Anterior cingulate cortex (tissue), 58 donors: Measurements from ENCODE around the gene GNB1L.

Experiments used
- DNase-seq, 58 donors: peaks; one replicate each; lab custom pipeline; 2025; lab: John Stamatoyannopoulos, UW

The GNB1L gene

DNA sequence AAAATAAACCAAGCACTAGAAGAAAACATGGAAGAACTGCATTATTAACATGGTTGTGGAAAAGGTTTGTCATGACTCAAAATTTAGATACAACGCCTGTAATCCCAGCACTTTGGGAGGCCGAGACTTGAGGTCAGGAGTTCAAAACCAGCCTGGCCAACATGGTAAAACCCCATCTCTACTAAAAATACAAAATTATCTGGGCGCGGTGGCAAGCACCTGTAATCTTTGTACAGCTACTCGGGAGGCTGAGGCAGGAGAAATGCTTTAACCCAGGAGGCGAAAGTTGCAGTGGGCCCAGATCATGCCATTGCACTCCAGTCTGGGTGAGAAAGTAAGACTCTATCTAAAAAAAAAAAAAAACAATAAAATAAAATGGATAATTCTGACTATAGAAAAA lies 23.7 kb downstream of the GNB1L start:
- no peak for DNase-seq

DNA sequence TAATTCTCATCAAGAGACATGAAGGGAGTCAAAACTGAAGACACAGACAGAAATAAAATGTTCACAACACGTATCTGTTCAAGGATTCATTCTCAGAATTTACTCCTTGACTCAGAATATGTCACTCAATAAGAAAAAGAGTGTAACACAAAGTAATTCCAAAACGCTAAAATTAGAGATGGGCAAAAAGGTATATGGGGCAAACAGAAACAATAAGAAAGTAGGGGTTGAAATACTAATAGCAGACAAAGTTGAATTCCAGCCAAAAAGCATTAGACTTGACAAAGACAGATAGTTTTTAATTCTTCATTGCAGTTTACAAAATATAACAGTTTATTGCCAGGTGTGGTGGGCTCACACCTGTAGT lies 26.7 kb downstream of the GNB1L start:
- DNase-seq: no peak

DNA sequence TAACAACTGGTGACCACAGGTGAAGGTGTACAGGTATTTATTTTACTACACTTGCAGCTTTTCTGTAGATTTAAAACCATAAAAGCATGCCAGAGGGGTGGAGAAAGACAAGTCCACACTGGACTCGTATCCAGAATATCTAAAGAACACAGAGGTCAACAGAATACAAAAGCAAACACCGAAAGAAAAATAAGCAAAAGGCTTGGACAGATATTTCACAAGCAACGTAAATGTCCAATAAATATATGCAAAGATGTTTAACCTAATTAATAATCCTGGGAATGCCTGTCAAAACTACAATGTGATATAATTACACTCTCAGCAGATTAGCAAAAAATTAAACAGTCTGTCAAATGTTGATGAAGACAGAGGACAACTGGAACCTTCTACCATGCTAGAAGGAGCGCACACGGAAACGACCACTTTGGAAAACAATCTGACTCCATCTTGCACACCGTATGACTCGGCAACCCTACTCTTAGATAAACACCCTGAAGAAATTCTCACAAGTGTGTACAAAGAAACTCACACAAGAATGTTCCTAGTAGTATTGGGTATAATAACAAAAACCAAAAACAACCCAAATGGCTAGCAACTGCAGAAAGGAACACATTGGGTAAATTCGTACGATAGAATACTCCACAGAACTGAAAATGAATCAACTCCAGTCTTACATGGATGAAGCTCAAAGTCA lies 27.2 kb downstream of the GNB1L start:
- DNase-seq: no peak

DNA sequence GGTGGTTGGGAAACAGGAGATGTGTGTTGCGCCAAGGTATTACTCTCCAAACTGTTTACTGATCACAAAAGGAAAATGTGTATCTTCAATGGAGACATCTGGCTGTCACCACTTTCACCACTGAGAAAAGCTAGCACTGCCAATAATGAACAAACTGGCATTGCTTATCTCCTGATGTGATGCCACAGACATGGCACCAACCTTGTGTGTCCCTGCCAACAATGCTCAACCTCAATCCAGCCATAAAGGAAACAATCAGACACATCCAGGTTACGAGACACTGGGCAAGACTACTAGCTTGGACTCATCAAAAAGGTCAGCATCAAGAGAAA lies 28.1 kb downstream of the GNB1L start:
- DNase-seq: no peak

DNA sequence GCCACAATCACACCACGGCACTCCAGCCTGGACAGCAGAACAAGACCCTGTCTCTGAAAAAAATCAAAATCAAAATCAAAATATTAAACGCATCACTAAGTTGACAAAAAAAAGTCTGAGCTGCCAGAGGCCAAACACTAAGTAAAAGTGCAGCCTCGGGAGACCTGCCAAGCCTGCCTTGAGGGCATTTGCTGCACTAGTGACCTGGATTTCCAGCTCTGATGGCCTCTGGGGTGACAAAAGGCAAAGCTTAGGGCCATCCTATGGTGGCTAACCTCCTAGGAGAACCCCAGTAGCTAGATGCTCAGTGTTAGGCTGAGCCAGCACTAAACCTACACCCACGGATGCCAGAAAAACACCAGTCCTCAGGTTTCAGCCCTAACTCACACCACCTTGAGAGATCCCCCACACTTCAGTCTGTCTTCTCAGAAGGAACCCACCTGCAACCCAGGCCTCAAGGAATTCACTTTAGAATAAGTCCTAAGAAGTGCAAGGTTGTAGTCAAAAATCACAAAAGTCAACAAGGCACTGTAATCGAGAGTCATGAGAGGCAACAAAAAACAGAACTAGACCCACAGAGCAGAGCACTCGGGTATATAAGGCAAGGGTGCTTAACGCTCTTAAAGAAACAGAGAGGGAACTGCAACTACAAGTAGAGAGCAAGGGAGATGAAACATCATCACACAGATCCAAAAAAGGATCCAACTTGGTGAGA lies 28.6 kb downstream of the GNB1L start:
- no peak for DNase-seq

DNA sequence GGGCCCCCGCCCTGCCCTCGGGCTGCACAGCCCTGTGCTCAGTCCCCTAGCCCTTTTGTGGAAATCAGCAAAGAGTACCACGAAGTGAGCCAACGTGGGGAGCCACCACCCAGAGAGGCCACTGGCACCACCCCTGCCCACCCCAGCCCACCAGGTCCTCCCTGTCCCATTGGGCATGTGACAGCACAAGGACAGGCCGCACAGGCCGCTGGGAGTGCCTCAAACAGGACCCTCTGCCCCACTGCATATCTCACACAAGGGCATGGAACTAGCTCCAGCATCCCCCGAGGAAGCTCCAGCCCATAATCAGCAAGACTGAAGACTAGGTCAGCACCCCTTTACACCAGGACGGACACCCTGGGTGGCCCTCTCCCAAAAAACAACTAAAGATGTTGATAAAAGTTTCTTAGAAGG lies 29.7 kb downstream of the GNB1L start:
- DNase-seq: no peak

DNA sequence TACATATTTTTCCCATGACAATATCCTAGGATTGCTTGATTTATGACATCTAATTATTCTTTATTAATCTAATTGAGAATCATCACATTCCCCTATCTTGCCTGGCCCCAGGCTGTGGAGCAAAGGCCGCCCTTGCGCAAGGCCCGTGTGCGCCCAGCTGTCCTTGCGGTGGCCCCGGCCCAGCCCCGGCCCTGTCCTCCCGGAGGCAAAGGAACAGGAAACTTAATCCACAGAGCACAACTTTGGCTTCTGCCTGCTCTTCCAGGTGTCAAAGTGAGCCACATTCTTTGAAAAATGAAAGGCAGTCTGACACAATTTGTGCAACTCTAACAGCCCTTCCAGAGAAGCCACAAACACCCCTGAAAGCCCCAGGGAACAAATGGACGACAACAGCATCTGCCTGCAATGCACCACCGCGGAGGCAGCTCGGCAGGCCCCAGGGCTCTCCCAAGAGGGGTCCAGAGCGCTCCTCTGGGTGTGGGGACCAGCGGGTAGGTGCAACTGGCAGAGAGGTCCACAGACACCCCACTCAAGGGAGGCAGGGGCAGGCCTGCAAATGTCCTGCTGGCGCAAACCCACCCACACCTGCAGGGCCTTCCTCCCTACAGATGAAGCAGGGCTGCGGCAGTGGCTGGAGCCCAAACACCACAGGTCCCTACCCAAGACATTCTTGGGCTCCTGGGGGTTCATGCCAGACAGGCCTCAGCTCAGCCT lies 30.3 kb downstream of the GNB1L start:
- no peak for DNase-seq

DNA sequence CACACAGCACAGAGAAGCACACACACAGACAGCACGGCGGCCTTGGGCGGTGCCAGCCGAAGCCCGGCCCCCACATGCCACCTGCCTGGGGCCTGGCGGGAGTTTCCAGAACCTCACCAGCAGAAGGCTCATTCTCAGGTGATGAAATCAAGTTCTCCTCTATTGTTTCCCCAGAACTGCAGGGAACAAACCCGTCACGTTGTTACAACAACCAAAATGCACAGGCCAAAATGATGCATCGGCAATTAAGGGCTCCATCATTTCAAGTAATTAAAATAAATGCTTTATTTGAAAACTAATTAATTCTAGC lies 30.8 kb downstream of the GNB1L start:
- no peak for DNase-seq

DNA sequence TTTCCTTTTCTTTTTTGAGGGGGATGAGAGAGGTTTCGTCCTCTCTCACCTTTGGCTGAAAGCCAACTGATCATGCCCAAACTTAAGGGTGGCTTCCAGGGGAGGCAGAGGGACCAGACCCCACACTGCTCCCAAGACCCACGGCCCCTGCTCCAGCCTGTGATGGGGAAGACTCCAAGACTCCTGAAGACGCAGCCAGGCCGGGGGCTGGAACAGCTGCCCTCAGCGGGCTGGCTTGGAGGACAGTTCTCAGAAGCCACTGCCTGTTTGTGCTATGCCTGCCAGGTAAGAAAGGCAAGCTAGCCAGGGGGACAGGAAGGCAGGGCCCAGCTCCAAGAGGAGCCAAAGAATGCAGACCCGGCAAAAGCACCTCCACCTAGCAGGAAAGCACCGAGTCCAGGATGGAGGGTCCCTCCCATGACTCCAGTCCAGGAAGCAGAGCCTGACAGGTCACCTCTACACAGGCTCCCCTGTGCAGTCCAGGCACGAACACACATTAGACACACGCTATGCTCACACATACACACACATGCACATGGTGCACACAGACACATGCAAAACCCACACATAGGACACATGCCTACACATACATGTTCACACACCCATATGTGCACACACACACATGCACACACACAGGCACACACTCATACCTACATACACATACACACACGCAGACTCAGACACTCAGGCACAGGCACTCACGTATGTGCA lies 31.3 kb downstream of the GNB1L start:
- DNase-seq: no peak

DNA sequence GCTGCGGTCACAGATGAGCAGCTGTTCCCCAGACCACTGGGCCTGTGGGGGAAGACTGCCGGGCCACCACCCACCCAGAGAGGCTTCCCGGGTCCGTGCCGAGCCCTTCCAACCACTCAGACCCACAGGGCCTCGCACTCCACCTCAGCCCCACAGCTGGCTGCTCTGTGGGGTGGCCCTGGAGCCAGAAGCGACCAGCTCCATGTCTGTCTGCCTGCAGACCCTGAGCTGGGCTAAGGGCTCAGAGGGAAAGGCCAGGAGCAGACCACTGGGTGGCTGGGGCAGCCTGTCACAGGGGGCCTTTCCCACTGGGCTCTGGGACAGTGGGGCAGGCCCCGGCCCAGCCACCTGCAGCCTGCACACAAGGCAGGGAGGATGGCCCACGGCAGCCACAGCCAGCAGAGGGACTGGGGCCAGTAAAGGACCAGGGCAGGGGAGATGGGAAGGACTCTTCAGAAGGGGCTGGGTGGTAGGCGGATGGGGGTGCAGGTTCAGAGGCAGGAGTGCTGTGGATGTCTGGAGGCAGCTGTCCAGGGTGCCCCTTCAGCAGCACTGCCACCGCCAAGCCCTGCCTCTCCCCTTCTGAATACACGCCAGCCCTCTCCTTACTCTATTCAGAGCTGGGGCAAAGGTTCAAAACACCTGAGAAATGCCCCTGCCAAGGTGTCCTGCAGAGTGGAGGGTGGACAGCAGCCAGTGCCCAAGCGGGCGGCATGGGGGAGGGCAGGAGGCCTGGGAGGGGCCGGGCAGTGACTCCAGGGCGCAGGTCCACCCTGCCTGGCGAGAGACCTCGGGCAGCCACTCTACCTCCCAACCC lies 32.2 kb downstream of the GNB1L start:
- no peak for DNase-seq

DNA sequence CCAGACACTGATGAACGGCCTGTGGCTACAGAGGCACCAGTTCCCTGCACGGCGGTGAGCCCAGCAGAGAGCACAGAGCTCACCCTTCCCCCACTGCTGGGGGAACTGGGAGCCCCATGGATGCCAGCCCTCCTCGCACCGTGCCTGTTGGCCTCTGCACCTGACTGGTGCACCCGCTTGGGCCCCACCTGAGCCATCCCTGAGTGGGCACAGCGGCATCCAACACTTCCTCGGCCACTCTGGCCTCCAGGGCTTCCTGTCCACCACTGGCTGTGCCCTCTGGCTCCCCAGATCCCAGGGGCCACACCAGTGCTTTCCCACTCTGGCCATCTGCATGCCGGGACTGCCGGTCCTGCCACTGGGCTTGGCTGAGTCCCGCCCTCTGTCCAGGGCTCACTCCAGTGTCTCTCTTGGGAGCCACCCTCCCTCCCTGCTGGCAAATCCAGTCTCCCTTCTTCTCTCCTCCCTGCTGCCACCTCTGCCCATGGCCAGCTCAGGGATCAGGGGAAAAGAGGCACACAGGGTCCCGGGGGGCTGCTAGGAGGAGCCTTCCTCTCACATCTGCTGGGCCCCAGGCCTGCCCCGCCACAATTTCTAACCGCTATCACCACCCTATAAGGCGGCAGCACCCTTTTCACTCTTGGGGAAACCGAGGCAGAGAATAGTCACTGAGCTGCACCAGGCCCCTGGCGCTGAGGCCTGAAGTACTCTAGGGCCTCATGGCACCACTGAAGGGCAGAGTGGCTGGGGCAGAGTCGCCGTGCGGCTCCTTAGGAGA lies 33.0 kb downstream of the GNB1L start:
- no peak for DNase-seq

DNA sequence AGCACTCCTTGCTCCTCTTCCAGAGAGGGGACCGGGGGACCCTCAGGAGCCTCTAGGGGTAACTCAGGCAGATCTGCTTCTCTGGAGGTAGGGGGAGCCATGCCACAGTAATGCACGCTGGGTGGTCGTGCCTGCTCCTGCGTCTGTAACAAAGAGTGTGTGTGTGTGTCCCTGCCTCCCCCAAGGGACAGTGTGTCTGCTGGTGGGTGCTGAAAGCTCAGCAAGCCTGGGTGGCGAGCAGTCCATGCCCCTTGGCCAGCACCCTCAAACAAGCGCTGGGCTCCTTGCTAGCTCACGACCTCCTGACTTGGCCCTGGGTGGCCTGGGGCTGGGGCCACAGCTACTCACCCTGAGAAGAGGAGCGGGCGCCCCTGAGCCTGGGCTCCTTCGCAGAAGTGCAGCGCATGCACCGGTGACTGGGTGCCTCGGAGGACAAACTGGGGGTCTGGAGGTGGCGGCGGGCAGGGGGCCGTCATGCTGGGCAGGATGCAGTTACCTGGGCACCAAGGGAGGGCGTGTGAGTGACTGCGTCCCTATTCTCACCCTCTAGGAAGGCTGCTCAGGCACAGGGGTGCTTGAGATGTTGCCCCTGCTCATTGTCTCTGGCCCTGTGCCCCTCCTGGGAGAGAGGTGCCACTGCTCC lies 33.7 kb downstream of the GNB1L start:
- DNase-seq: no peak

DNA sequence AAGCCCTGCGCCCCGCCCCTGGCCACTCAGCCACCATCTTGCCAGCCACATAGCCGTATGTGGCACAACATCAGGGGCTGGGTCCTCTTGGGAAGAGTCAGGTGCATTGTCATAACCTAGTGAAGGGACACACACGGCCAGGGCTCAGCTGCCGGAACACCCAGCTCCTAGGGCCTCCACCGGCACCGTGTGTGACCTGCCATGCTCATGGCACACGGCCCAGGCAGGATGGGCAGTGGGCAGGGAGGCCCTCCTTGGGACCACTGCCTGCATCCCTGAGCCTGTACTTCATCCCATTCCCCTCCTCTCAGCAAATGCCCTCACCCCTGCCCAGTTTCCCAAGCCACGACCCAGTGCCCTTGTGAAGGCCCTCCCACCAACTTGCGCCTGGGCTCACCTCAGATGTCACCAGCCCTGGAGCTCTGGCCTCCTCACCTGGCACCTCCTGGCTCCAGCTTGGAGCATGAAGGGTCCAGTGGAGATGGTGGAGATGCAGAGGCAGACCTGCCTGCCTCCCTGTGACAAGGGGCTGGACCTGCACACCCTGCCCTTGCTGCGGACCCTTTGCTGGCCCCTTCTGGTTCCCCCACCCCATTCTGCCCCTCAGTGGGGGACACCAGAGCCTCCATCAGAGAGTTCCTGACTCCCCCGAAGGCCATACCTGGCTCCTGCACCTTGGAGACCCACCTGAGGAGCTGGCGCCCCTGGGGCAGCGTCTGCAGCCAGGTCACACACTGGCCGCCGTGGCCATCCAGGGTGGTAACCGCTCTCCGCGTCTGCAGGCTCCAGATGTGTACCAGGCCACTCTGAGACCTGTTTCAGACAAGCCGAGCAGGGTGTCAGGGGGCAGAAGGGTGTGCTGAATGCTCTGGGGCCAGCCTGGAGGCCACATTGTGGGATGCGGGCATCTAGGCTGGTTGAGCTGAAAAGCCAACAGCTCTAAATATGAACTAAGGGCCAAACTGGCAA lies 34.5 kb downstream of the GNB1L start:
- no peak for DNase-seq

DNA sequence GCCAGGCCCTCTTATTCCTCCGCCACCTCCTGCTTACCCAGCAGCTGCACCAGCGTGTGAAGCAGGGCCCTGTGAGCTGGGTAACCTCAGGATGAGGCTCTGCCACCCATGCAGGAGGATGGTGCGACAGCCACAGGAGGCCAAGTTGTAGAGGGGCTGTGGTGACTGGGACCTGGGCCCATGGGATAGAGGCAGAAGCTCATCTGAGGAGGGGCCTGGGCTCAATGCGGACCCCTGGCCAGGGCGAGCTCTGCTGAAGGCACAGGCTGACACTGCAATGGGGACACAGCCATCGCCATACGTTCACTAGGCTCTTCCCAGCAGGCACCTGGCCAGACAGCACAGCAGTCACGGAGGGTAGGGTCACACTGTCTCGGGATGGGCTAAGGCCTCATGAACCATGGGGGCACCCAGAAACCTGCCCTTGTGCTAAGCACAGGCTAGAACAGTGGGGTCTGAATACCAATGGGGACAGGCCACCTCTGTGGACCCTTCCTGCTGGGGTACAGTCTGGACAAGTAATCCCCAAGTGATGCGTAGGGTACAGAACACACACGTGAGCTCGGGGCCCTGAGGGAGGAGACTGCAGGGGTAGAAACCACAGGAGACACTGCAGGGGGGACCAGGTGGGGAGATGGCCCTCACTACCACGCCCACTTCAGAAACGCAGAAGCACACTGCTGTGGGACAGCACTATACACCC lies 35.3 kb downstream of the GNB1L start:
- DNase-seq: no peak

DNA sequence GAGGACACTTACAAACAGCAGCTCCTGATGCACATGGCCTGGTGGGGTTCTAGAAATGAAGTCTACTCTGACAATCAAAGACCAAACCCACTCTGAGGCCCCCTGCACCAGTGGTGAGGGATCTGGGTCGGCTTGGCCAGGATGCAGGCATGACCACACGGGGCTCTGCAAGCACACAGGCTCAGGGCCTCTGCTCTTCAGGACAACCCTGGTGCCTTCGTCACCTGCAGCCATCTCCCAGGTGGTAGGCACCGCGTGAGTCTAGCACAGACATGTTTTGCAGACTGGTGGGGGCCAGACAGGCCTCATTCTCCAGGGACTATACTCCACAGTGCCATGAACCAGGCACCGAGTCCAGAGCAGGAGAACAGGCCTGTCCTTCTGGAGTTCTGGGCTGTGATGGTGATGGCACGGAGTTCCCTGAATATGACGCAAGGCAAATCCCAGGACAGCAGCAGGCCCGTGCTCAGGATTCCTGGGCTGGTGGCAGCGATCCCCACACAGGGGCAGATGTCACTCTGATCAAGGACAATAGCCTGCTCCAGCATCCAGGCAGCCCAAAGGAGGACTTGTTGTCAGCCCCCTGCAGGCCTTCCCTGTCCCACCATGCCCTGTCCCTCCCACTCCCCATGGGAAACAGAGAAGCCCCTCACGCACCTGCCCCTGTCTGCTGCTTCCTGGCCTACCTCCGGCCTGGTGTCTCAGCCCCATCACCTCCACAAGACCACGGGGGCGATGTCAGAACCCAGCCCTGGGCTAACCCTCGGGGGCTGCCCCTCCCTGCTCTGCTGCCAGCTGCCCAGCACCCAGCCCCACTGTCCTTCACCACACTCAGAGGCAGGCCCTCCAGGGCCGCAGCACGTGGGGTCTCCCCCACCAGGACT lies 36.1 kb downstream of the GNB1L start:
- no peak for DNase-seq

DNA sequence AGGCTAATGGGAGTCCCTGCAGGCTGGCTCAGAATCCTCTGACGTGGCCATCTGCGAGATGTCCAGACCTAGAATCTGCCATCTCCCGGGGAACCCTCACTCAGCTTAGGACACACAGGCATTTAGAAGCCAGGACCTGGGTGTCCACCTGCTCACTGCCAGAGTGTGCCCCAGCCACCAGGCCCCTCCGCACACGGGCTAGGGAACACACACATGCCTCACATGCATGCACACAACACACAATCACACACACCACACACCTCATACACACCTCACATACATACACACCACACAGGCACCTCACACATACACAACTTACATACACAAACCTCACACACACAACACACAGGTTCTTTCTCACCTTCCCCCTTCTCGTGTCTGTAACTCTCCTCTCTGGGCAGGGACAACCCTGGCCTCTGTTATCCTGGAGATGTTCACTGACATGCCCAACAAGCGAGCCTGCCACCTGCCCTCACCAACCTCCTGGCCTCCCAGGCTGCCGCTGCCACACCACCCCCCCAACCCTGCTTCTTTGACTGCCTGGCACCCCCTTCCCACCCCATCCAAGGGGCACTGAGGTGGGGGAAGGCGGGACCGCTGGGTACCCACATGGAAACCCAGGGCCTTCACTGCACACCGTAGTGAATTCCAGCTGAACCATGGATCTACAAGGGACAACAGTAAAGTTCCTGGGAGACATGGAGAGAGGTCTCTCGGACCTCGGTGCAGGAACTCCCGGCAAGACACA lies 38.1 kb downstream of the GNB1L start:
- DNase-seq: no peak
